ENCODE measurements around the gene OR51B2. TPM values are rescaled to one million over a fixed set of nuclear protein-coding genes. Genes with fewer than 3 reads are reported as not detected.
"Not testable (repeated sequence)": the region's sequence is repeated elsewhere in the genome, so short reads cannot be mapped to it uniquely, and the experiment has no call there.

Gene OR51B2
- polyA plus RNA-seq, 1 donor from 2014 or later: not detected

DNA sequence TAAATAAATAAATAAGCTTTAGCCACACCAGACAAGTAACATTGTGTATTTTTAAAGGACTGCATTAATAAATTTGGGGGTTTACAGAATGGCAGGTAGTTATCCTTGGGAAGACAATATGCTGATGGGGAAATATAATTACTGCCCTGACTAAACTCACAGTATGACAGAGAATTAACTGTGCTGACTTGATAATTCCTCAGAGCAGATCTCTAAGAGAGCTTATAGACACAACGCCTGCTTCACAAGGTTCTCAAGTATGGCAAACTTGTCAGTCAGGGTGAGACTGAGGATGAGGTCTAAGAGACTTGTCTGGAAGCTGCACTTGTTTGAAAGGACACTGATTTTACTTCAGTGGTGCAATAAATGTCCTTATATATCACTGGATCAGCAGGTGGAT is 25.6 kb downstream of the OR51B2 start:
- H3K4me3 ChIP-seq (ENCODE audit: low read length): no peak overlapping the region
- no peaks in the 10 kb centered on the region for H3F3A ChIP-seq (ENCODE audit: insufficient read depth, low read length, poor library complexity, severe bottlenecking)
- no peak overlapping the region for H2AFZ ChIP-seq (ENCODE audit: low read depth, low read length)
- H3K9ac ChIP-seq (ENCODE audit: low read length): no peak overlapping the region
- no peaks in the 10 kb centered on the region for H3K9me2 ChIP-seq (ENCODE audit: insufficient read depth, low read length)
- H3K27ac ChIP-seq (ENCODE audit: low read length): no peak overlapping the region
- no peak overlapping the region for H3K4me2 ChIP-seq (ENCODE audit: low read length)
- H3K9me3 ChIP-seq (ENCODE audit: low read length): no peaks in the 10 kb centered on the region
- no peaks in the 10 kb centered on the region for H3K79me2 ChIP-seq (replicated peaks; ENCODE audit: insufficient read depth, low read length)
- no peaks in the 10 kb centered on the region for H3K27me3 ChIP-seq (ENCODE audit: insufficient read depth, low read depth, low read length)
- H4K20me1 ChIP-seq (ENCODE audit: insufficient read depth): no peaks in the 10 kb centered on the region
- no peaks in the 10 kb centered on the region for H3K36me3 ChIP-seq (ENCODE audit: insufficient read depth, low read length)
- no peak for TF ChIP-seq EZH2 (IDR thresholded peaks at IDR 0.05; ENCODE audit: borderline replicate concordance, insufficient read depth, low read length, poor library complexity, severe bottlenecking)
- no peak for TF ChIP-seq SMC3 (conservative IDR thresholded peaks at IDR 0.05; ENCODE audit: poor library complexity)
- TF ChIP-seq REST (IDR thresholded peaks at IDR 0.05; ENCODE audit: borderline replicate concordance): no peak
- no peak for TF ChIP-seq MXI1 (conservative IDR thresholded peaks at IDR 0.05; ENCODE audit: poor library complexity, severe bottlenecking)
- no peak for TF ChIP-seq CTCF (IDR thresholded peaks at IDR 0.05; ENCODE audit: poor library complexity, severe bottlenecking)
- no peak for TF ChIP-seq RAD21 (conservative IDR thresholded peaks at IDR 0.05)
- TF ChIP-seq TAF1 (IDR thresholded peaks at IDR 0.05; ENCODE audit: low read depth): no peak
- no peak for TF ChIP-seq POLR2AphosphoS5 (IDR thresholded peaks at IDR 0.05)
- no peak for TF ChIP-seq EP300 (conservative IDR thresholded peaks at IDR 0.05; ENCODE audit: poor library complexity, severe bottlenecking)

DNA sequence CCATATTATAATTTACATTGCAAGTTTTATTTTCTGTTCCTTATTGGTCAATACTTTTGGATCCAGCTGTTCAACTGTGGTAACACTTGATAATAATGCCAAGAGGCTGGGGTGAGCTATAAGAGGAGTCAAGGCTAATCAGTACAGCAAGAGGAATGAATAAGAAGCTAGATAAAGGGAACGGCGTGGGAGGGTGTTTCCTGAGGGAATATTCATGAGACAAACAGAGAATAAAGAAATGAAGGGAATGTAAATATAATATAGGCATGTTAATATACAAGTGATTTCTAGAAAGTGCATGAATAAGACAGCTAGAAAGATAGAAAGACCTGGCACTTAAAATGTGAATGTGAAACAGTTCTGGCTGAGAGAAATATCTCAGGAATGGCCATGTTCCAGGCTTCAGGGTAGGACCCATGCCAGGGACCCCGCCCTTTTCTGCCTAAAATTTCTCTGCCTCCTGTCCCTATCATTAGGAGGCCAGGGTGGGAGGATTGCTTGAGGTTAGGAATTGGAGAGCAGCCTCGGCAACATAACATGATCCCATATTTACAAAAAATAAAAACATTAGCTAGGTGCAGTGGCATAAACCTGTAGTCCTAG is 26.3 kb downstream of the OR51B2 start:
- no peaks in the 10 kb centered on the region for H3F3A ChIP-seq (ENCODE audit: insufficient read depth, low read length, poor library complexity, severe bottlenecking)
- no peaks in the 10 kb centered on the region for H3K27me3 ChIP-seq (ENCODE audit: insufficient read depth, low read depth, low read length)
- H3K9me2 ChIP-seq (ENCODE audit: insufficient read depth, low read length): no peaks in the 10 kb centered on the region
- no peak for TF ChIP-seq RAD21 (conservative IDR thresholded peaks at IDR 0.05)
- no peak for TF ChIP-seq CTCF (IDR thresholded peaks at IDR 0.05; ENCODE audit: poor library complexity, severe bottlenecking)
- H2AFZ ChIP-seq (ENCODE audit: low read depth, low read length): no peak overlapping the region
- no peaks in the 10 kb centered on the region for H3K36me3 ChIP-seq (ENCODE audit: insufficient read depth, low read length)
- no peak overlapping the region for H3K9ac ChIP-seq (ENCODE audit: low read length)
- no peaks in the 10 kb centered on the region for H3K79me2 ChIP-seq (replicated peaks; ENCODE audit: insufficient read depth, low read length)
- H4K20me1 ChIP-seq (ENCODE audit: insufficient read depth): no peaks in the 10 kb centered on the region
- no peak overlapping the region for H3K4me3 ChIP-seq (ENCODE audit: low read length)
- no peak overlapping the region for H3K4me2 ChIP-seq (ENCODE audit: low read length)
- H3K9me3 ChIP-seq (ENCODE audit: low read length): no peaks in the 10 kb centered on the region
- H3K27ac ChIP-seq (ENCODE audit: low read length): no peak overlapping the region

GRCh38 chr11:5294342-5294995 is 29.6 kb downstream of the OR51B2 start:
- not testable (repeated sequence) for H3K27me3 ChIP-seq (ENCODE audit: insufficient read depth, low read depth, low read length); H3K9me2 ChIP-seq (ENCODE audit: insufficient read depth, low read length); H3K79me2 ChIP-seq (replicated peaks; ENCODE audit: insufficient read depth, low read length); H3F3A ChIP-seq (ENCODE audit: insufficient read depth, low read length, poor library complexity, severe bottlenecking); H3K4me3 ChIP-seq (ENCODE audit: low read length); H3K4me2 ChIP-seq (ENCODE audit: low read length); H3K9me3 ChIP-seq (ENCODE audit: low read length); H4K20me1 ChIP-seq (ENCODE audit: insufficient read depth); H3K9ac ChIP-seq (ENCODE audit: low read length); H3K36me3 ChIP-seq (ENCODE audit: insufficient read depth, low read length); H3K27ac ChIP-seq (ENCODE audit: low read length); H2AFZ ChIP-seq (ENCODE audit: low read depth, low read length)
